Activated CD8-positive, alpha-beta memory T cell treated with anti-CD3 and anti-CD28 coated beads for 4 hours (primary cell): ENCODE data around the gene MCC.

ENCODE experiments used
- DNase-seq, 2 donors: peaks; one replicate each; pipeline ENCODE4 v3.0.0-alpha.2; 2020; ENCODE audit warnings: low read depth in 2 of 2

The MCC gene

DNA sequence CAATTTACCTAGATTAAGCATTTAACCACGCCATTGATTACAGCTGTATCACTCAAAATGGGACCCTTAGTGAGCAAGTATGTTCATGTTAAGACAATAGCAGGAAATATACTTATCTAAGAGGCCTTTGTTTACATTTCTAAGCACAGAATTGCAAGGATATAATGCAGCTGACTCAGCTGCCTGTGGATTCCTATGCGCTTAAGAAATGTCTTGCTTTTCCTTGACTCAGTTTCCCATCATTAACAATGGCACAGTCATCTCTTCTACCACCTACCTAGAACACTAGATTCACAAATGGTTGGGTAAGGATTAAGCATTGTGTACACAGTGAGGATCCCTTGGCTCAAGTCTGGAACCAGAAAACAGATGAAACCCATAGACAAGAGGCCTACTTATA lies 217.2 kb downstream of the MCC start:
- DNase-seq: no peak

DNA sequence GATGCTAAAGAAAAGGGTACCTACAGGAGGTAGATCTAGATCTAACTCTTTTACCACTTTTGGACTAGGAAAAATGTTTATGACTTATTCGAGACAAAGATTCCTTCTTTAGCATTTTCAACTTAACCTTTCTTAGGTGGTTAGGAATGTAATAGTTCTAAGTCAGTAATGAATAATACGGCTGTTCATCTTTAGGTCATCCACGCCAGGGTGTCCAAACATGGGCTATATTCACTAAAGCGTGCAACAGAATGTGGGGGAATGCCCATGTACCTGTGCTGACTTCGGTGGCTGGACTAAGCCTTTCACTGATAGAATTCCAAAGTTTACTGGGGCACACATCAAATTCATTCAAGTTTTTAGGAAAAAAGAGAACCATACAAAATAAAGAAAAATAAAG lies 218.2 kb downstream of the MCC start:
- DNase-seq: no peak

DNA sequence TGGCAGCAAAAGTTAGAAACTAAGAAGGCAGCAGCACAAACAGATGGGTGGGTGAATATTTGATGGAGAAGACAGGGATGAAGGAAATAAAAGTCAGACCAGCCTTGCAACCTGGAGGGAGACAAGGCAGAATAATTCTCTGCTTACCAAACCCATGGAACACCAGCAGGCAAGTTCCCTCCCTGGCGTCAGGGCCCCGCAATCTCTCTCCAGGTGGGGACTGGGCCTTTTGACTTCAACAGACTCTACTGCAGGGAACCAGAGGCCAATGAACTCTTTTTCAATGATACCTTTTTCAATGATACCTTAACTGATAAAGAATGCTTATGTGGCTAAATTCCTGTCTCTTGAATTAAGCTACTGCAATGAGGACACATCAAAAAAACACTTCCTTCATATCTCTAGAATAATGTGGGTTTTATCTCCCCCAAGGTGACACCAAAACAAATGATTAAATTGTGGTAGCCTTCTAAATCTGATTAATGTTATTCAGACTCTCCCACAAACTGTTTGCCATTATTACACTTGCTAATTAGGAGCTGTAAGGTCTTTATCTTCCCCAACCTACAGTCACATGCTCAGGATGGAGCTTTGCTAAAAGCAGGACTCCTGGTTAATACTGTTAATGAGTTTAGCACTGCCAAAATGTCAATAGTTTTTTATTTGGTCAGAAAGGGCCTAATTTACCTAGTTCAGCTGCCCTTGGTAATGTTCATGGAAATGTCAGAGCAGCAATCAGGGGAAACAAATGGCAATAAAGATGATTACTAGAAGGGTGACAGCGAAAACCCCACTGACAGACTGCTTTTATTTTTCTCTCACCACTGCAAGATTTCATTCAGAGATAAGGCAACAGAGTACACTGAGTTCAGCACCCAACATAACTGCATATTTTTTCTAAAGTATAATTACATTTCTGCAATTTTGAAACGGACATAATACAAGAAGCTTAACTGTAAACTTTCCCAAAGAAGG lies 218.9 kb downstream of the MCC start:
- DNase-seq: no peak

DNA sequence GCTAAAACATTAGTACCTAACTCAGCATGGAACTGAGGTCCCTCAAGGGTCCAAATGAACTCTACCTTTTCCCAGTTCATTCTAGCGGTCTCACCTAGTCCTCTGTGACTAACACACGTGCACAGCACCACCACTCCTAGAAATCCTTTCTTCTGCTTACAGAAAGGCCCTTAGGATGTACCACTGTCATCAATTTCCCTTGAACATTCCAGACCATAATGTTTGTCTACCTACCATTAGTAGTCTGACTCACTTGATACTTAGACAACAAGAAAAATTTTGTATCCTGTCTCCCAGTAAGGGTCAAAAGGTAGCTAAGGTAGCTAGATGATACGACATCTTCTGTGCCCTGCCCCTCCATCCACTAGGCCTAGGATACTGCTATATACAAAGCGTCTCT lies 220.0 kb downstream of the MCC start:
- DNase-seq: no peak

DNA sequence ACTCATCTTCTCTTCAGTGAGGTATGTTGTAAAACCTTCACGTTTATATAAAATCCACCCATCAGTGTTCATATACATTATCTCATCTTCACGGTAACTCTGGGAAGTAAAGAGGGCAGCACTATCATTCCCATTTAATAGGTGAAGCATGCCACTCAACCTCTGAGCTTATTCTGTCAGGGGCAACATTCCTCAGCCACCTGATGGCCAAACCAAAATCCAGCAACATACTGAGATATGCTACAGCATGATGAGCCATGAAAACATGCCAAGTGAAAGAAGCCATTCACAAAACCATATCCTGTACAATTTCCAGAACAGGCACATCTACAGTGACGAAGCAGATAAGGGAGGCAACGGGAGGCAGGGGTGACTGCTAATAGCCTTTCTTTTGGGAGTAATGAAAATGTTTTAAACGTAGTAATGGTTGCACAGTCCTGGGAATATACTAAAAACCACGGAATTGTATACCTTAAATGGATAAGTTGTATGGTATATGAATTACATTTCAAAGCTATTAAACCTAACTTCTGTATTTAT lies 220.8 kb downstream of the MCC start:
- no peak for DNase-seq

DNA sequence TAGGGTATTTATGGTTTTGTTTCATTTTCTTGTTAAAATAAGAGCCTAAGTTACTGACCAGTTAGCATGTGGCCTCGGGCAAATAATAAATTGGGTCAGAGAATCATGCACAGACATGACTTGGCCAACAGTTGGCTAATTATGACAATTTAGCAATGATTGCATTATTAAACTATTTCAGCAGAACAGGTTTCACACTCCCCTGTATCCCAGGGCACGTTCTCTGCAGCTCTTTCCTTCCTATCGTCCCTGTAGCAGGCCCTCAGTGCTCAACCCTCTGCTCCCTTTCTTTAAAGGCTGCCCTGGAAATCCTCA lies 221.4 kb downstream of the MCC start:
- no peak for DNase-seq

DNA sequence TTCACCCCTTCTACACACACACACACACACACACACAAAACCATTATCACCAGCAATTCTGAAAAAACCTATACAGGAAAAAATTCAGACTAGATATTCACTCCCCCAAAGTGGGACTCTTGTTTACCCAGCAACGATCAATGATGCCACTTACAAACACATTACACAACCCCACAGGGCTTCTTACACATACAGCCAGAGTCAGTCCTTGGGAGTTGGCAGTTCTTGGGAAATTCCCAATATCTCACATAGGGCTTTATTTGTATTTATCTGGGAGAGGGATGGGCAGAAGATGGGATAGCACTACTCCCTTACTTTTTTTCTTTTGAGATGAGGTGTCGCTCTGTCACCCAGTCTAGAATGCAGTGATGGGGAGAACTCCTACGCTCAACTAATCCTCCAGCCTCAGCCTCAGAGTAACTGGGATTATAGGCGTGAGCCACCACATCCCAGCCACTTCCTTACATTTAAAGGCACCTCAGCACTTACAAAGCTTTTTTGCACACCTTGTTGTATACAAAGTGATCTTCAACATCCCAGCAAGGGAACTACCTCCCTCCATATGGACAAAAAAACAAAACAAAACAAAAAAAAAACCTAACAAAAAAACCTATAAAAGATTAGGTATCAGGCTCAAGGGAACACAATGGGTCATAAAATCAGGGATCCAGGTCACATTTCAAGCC lies 221.9 kb downstream of the MCC start:
- DNase-seq: no peak

DNA sequence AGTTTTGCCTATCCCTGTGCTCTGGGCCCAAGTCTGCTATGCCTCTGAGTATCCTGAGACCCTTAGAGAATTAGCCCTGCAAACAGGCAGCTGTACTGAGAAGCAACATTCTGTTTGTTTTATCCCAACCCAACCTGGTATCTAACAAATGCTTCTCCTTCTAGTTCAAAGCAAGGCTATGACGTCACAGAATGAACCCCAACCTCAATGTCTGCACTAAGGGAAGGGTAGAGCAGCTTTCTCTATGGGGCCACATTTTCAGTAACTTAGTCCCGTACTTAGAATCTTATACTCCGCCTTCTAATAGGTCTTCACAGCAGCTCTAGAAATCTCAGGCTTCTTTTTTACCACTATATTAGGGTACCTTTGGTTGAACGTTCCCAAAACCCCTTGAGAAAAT lies 223.1 kb downstream of the MCC start:
- DNase-seq: no peak

DNA sequence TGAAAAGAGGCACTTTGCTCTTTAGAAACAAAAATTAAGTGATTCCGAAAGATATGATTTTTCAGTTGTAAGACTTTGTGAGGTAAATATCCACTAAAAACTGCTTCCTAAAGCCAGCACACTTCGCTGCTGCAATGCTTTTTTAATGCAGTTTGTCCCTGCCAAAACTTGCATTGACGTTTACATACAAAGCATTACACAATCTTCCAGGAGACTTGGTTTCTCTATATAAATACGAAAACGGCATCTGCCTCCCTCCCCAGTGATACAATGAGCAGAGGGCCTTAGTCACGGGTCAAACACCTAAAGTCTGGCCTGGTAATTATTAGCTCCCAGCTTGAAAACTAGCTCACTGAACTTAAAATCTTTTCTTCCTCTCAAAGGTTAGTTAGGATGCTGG lies 224.2 kb downstream of the MCC start:
- DNase-seq: no peak

DNA sequence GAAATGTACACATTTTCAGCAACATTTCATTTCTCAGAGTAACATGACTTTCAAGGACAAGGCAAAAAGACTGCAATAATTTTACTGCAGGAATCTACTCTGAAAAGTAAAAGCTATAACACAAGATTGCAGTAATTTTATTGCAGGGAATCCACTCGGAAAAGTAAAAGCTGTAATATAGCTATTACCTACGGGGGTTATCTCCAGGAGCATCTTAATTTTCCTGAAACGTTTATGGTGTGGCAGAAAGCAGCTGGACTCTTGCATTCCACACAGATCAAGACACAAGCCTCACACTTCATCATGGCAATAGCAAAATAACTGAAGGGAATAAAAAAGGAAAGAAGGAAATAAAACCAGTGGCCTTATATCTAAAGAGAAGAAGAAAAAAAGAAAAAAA lies 224.7 kb downstream of the MCC start:
- DNase-seq: no peak

DNA sequence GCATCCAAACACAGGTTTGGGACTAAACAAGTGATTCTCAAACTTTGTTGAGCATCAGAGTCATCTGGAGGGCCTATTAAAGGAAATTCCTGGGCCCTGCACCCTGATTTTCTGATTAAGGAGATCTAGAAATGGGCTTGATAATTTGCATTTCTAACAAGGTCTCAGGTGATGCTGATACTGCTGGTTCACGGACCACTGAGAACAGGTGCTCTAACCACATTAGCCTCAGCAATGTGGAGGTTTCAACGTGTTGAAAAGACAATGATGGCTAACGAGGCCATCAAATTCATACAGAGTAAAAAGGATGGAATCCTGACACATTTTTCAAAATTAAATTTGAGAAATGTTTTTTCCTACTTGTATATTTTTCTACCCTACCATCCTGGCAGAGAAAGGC lies 225.6 kb downstream of the MCC start:
- no peak for DNase-seq

DNA sequence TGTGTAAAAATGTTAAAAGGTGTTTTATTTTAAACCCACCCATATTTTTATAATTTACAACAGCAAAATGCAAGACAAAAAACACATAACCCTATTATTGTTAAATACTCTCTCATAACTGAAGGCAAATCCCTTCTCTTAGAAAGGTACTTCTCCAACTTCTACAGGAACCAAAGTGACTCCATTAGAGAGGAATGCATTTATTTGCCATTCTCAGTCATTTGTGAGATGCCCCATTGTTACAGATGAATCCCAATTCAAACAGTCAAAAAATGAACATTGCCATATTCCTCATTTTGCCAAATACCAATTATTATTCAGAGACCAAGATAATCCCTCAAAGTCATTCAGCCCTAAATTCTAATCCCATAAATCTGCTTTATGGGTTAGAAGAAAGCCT lies 229.2 kb downstream of the MCC start:
- no peak for DNase-seq

DNA sequence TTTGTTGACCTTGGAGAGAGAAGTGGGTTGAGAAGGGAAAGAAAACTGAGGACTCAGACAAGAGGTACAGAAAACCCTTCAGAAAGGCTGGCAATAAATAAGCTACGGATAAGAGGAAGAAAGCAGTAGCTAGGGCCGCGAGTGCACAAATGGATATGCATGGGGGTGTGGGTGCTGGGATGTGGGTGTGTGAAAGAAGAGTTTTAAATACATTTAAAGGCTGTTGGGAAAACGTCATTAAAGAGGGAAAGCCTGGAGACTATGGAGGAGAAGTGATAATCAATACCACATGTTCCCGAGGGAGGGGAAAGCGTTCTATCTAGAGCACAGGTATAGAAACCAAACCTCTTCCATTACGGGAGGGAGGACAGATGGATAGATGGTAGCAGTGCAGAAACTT lies 230.7 kb downstream of the MCC start:
- DNase-seq: no peak

DNA sequence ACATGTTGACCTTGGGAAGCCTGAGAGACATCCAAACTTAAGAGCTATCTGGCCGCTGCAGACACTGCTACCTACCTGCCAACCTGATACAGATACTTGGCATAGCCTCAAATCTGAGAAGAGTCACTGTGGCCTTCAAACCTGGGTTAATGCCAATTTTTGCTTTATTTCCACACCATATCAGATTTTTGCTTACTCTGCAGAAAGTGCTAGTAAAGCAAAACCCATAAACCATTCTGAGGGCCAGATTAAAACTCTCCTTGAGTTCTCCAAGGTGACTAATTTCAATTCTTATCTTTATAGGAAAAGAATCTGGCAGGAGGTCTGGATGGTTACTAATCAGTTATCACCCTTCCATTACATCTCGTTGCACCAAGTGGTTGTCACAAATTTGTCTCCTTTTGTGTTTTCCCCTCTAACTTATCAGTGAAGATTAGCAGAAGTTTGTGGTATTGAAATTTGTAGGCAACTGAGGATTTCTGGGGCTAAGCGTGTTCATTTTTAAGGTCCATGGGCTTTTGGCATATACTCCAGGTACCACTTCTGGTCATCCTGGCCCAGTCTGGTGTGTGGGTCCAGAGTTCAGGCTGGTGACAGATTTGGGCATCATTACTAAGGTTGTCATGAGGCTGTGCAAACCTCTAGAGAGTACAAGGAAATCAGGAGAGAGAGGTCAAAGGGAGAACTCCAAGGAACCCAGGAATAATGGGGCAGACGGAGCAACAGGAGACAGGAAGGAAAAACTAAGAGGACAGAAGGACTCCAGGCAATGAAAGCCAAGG lies 231.4 kb downstream of the MCC start:
- no peak for DNase-seq

DNA sequence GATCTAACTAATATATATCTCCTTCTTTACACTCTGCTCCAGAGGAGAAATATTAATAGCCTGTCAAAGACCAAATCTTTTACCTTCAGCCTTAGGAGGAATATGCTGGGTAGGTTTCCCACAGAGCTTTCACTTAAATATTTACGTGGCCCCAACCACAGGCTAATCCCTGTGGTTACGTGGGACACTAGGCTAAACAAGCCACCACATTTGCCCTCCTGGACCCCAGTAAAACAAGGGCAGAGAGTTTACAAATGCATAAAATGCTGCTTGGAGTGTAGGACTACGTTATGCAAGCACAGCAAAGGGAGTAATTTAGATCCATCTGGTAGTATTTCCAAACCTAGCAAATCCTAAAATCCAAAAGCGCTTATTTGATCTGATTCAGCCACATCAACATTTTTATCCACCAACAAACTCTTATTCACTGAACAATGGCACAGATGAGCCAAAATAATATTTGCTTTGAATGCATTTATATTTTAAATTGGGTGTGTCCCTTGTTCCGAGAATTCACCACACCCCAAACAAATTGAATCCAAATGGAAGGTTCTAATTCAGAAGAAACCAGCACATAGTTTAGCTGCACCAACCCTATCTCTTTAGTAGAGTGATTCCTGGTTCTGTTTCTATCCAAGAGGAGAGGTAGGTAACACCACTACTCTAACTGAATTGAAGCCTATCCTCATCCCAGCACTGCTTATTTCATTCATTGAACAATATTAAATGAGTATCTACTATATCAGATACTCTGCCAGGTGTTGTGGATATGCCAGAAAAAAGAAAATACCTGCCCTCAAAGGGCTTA lies 232.5 kb downstream of the MCC start:
- no peak for DNase-seq

DNA sequence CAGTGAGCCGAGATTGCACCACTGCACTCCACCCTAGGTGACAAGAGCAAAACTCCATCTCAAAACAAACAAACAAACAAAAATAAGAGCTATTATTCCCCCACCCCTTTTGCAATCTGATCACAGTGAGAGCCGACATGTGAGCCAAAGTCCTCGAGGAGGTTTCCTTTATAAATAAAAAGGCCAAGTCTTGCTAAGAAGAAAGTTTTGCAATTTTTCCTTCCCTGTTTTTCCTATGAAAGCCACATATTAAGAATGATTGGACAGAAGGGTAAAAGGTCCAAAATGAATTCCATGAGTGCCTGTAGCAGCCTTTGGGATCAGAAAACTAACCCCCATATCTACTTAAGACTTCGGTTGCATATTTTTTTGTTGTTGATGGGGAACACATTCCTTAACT lies 233.1 kb downstream of the MCC start:
- no peak for DNase-seq

DNA sequence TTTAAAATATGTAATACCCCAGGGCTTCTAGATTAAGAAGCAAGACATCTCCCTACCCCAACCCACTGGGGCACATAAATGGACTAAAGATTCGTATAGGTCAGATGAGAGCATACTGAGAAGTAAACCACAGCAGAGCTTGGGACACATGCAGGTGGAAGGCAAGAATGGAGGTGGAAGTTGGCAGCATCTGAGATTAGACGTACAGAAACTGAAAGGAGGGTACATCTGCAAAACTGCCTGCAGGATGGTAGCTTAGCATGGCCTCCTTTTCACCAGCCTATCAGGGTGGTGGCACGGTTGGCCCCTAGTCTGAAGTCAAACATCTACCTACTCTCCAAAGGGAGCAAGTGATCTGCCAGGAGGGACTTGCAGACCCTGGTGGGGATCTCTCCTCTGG lies 235.2 kb downstream of the MCC start:
- no peak for DNase-seq

DNA sequence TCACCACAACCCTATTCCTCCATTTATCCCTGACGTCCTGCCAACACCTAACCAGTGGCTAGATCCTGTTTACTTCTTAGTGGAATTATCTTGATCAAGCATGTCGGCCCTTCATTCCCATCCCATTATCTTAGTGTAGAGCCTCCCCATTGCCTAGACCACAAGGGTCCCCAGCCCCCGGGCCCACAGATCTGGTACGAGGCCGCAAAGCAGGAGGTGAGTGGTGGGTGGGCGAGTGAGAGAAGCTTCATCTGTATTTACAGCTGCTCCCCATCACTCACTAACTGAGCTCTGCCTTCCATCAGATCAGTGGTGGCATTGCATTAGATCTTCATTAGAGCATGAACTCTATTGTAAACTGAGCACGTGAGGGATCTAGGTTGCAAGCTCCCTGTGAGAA lies 236.2 kb downstream of the MCC start:
- no peak for DNase-seq

DNA sequence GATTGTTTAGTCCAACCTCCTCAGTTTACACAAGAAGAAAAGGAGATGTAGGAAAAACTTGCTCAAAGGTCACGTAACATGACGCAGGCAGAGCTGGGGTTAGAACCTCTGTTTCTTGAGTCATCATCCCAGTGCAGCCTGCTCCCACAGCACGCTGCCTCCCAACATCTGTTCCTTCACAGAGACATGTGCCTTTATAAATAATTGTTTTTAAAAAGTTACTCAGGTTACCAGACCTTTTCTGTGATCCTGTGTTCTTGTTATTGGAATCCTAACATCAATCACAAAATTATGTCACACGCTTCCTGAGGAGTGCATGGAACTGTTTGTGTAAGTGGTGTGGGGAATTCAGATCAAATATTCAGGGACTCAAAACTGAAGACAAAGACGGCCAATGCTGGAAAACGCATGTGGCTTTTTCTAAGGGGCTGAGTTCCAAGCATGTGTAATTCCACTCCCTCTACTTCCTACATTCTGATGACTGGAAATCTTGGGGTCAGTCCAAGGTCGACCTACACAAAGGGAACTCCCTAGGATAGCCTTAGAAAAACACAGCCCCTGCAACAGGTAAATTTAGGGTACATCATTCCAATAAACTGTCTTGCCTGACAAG lies 237.8 kb downstream of the MCC start:
- no peak for DNase-seq

DNA sequence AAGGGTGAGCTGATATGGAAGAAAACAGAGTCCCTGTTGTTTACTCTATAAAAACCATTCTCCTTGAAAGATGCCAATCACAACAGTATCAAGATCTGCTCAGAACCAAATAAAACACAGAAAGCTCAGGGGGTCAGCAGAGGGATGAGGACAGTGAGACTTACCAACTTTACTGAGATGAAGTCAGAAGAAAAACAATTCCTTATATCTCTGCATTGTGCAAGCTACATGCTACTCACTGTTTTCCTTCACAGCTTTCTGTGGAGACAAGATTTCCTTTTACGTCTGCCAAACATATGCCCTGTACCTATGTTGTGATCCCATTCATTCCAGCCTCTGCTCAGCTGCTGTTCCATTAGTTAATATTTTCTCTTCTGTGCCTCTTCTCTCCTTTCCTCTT lies 239.0 kb downstream of the MCC start:
- DNase-seq: no peak

DNA sequence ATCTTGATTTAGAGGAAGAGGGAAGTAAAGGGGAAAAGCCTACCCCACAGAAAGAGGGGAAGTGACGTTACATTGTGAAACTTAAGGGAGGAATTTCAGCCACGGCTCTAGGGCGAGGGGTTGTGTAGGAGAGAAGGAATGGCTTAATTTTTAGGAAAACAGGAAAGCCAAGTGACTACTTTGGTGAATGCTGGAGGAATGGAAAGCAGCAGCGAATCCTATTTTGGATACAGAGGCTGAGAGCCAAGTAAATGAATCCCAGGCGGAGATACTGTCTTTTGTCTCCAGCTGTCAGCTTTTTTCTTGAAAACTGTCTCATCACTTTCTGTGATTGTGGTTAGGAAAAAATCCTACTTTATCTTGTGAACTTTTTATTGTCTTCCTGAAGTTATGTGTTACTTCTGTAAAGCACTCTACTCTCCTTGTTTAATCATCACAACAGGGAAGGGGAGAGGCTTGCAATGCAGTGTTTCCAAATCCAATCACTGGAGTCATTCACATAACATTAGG lies 241.8 kb downstream of the MCC start:
- DNase-seq: no peak
